ACC112 (cell line): ENCODE results near the gene TMEM238.

ENCODE experiments used
- H2AFZ ChIP-seq: fragments of 200-600 bp; sonication (generic); one replicate; pipeline ENCODE4 v1.6.0; 2017; ENCODE audit warnings: antibody characterized with exemption, low read length; ENCODE audit not compliant: unreplicated experiment
- H3K27ac ChIP-seq: fragments of 200-600 bp; sonication (generic); 2 replicates; pipeline ENCODE4 v1.5.1; 2014; ENCODE audit warnings: low read depth, mild to moderate bottlenecking, antibody characterized with exemption, low read length, moderate library complexity
- H3K27me3 ChIP-seq: fragments of 200-600 bp; sonication (generic); 2 replicates; pipeline ENCODE4 v1.6.1; 2014; ENCODE audit warnings: mild to moderate bottlenecking, antibody characterized with exemption, low read length, moderate library complexity, mixed read lengths; ENCODE audit not compliant: insufficient read depth
- H3K36me3 ChIP-seq: fragments of 200-600 bp; sonication (generic); 2 replicates; pipeline ENCODE4 v1.6.1; 2016; ENCODE audit warnings: mild to moderate bottlenecking, antibody characterized with exemption, low read length, moderate library complexity, mixed read lengths; ENCODE audit not compliant: insufficient read depth
- H3K4me1 ChIP-seq: fragments of 200-600 bp; sonication (generic); one replicate; pipeline ENCODE4 v1.6.1; 2016; ENCODE audit warnings: low read length, mixed read lengths; ENCODE audit not compliant: insufficient read depth, unreplicated experiment, control insufficient read depth
- H3K4me3 ChIP-seq: fragments of 200-600 bp; sonication (generic); 2 replicates; pipeline ENCODE4 v1.5.1; 2014; ENCODE audit warnings: mild to moderate bottlenecking, low read depth, low read length
- H3K79me2 ChIP-seq: fragments of 200-600 bp; sonication (generic); one replicate; pipeline ENCODE4 v1.6.0; 2016; ENCODE audit warnings: low read length; ENCODE audit not compliant: control insufficient read depth, unreplicated experiment, insufficient read depth

The TMEM238 gene

DNA sequence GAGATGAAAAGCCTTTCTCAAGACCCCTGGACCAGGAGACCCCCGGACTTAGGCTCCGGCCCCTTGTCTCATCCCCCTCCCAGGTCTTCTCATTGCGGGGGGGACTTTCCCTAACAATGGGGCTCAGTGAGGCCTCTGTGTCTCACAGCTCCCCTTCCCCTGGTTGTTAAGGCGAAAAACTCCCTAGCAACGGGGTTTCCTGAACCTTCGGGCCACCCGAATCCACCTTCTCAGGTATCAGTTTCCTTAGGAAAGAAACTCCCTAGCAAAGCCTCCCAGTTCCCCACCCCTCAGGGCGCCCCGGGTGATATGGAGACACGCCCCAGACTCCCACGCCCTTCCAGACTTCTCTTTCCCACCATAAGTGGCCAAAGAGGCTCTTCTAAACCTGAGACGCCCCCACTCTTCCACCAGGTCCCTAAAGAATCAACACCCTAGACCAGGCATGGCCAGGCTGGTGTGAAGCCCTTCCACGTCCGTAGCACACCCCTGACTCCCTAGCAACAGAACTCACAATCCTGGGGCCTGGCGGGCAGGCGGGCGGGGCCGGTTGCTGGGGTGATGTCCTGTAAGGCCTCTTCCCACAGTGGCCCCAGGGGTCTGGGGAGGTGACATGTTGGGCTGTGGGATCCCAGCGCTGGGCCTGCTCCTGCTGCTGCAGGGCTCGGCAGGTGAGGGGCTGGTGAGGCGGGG, 7.7 kb downstream of the TMEM238 start, which contains the start of gene TMEM190:
Gene TMEM190 (plus strand): TSS at position 586 of the 693 bp plus-strand sequence. CDS start 28 bp downstream, at position 614.
- H3K27ac ChIP-seq, result no peak within 1 kb of the TSS

DNA sequence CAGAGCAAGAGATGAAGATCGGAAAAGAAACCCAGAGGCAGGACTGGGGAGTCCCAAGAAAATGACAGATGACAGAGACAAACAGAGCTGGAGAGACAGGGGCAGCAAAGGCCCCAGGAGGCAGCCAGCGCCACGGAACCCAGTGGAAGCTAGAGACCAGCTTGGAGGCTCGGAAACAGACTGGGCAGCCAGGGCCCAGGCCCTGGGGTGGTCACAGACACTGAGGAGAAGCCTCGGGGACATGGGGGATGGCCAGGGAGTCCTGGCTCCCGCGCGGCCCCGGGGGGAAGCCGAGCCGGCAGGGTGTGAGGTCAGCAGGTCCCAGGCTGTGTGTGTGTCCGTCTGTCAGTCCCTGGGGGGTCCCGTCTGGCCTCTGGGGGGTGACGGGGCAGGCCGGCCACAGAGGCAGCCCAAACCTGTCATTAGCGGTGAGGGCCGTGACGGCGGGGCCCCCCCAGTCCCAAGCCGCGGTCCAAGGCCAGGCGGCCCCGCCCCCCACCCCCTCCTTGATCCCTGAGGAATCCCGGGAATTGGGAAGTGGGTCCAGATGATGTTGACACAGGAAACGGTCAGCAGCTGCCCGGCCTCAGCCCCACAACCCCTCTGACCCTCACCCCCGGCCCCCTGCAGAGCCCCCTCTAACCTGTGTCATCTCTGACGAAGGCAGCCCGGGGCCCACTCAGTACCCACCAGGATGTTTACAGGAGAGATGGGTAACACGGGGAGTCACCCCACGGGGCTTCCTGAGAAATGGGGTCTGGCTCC, 9.9 kb downstream of the TMEM238 start:
- Histone ChIP-seq H3K79me2 (no peaks in the 10 kb centered on the region), H3K27me3 (no peaks in the 10 kb centered on the region), H2AFZ (no peak overlapping the region), H3K36me3 (no peaks in the 10 kb centered on the region), H3K4me1 (peaks cover 13% of the 10 kb centered on the region), H3K27ac (no peak overlapping the region; the same call in 1 of the 2 replicates), H3K4me3 (no peak overlapping the region)

More for the DNA sequence above, 7.7 kb downstream of the TMEM238 start, which contains the start of gene TMEM190:
- Histone ChIP-seq H3K27me3 (no peaks in the 10 kb centered on the region), H3K4me1 (peaks cover 8% of the 10 kb centered on the region), H3K79me2 (no peaks in the 10 kb centered on the region), H3K4me3 (no peak within 1 kb of the TSS), H2AFZ (no peak within 1 kb of the TSS), H3K36me3 (no peaks in the 10 kb centered on the region)

- no peak overlapping the region for H2AFZ ChIP-seq
- peaks cover 13% of the 10 kb centered on the region for H3K4me1 ChIP-seq
- no peaks in the 10 kb centered on the region for H3K36me3 ChIP-seq
- no peaks in the 10 kb centered on the region for H3K79me2 ChIP-seq
- H3K27ac ChIP-seq, result no peak overlapping the region; the same call in 1 of the 2 replicates
- no peaks in the 10 kb centered on the region for H3K27me3 ChIP-seq
- no peak overlapping the region for H3K4me3 ChIP-seq
Observed at GRCh38 chr19:55373306-55373992, 10.6 kb downstream of the TMEM238 start.

GRCh38 chr19:55372316-55373081, 11.6 kb downstream of the TMEM238 start:
- Histone ChIP-seq H3K4me1 (peaks cover 13% of the 10 kb centered on the region), H3K27ac (no peak overlapping the region), H3K27me3 (no peaks in the 10 kb centered on the region), H3K79me2 (no peaks in the 10 kb centered on the region), H3K36me3 (no peaks in the 10 kb centered on the region), H2AFZ (no peak overlapping the region), H3K4me3 (no peak overlapping the region)

DNA sequence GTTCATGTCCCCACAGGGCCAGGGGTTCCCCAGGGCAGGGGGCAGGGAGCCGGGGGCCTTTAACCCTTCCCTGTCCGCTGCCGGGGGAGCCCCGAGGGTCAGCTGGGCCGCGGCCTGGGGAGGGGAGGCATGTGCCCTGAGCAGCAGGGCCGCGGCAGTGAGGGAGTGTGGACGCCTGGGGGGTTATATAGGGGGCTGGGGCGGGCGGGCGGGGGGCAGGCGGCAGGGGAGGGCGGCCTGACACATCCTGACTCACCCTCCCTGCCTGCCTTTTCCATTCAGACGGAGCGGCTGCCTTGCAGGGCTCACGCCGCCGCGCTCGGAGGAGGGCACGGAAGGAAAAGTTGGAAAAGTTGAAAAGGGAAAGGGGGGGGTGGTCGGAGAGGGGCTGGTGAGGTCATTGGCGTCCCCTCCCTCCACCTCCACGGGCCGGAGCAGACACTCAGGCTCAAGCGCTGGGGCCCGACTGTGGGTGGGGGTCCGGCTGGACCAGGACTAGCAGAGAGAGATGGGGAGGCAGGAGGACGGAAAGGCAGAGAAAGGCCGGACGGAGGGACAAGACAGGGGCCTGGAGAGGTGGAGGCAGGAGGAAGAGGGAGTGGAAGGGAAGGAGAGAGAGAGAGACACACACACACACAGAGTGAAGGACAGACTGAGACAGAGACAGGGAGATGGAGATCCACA, 13.6 kb downstream of the TMEM238 start, which contains the start of gene IL11:
Gene IL11 (minus strand): TSS at position 159 of the 684 bp plus-strand sequence. CDS start 153 bp downstream, at position 6.
- H3K36me3 ChIP-seq, result no peaks in the 10 kb centered on the region
- no peak within 1 kb of the TSS for H2AFZ ChIP-seq
- H3K27ac ChIP-seq, result peak within 1 kb of the TSS; percentile 22; the same call in 1 of the 2 replicates
- peaks cover 13% of the 10 kb centered on the region for H3K4me1 ChIP-seq
- H3K27me3 ChIP-seq, result no peaks in the 10 kb centered on the region
- peak within 1 kb of the TSS; percentile 75 for H3K4me3 ChIP-seq
- no peaks in the 10 kb centered on the region for H3K79me2 ChIP-seq

GRCh38 chr19:55369653-55370304, 14.3 kb downstream of the TMEM238 start:
- Histone ChIP-seq H2AFZ (no peak overlapping the region), H3K4me3 (peak overlapping the region; percentile 75), H3K4me1 (peaks cover 13% of the 10 kb centered on the region), H3K79me2 (no peaks in the 10 kb centered on the region), H3K36me3 (no peaks in the 10 kb centered on the region), H3K27ac (no peak overlapping the region), H3K27me3 (no peaks in the 10 kb centered on the region)

GRCh38 chr19:55368701-55369563, 15.2 kb downstream of the TMEM238 start:
- H3K4me3 ChIP-seq, result peak overlapping the region; percentile 57
- no peaks in the 10 kb centered on the region for H3K79me2 ChIP-seq
- H3K27me3 ChIP-seq, result no peaks in the 10 kb centered on the region

DNA sequence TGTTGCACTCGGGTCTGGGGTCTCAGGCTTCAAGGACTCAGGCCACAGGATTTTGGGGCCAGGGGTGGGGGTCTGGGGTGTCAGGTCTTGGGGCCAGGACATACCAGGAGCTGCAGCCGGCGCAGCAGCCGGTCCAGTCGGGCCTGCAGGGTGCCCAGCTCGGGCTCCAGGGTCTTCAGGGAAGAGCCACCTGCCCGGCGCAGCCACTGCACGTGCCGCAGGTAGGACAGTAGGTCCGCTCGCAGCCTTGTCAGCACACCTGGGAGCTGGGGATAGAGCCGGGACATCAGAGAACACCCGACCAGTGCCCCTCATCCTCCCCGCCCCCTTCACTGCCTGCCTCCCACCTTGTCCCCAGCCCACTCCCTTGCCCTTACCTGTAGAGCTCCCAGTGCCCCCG, 16.0 kb downstream of the TMEM238 start:
- Histone ChIP-seq H3K4me1 (peaks cover 9% of the 10 kb centered on the region), H3K79me2 (no peaks in the 10 kb centered on the region), H3K36me3 (no peaks in the 10 kb centered on the region), H3K4me3 (no peak overlapping the region), H3K27me3 (no peaks in the 10 kb centered on the region), H2AFZ (no peak overlapping the region), H3K27ac (no peak overlapping the region)

More at GRCh38 chr19:55368701-55369563, 15.2 kb downstream of the TMEM238 start:
- no peak overlapping the region for H2AFZ ChIP-seq
- H3K36me3 ChIP-seq, result no peaks in the 10 kb centered on the region
- no peak overlapping the region for H3K27ac ChIP-seq
- H3K4me1 ChIP-seq, result peaks cover 13% of the 10 kb centered on the region

- H3K79me2 ChIP-seq, result no peaks in the 10 kb centered on the region
- H3K36me3 ChIP-seq, result no peaks in the 10 kb centered on the region
- no peak overlapping the region for H2AFZ ChIP-seq
Observed at GRCh38 chr19:55366790-55367189, 17.3 kb downstream of the TMEM238 start.

More at GRCh38 chr19:55366790-55367189, 17.3 kb downstream of the TMEM238 start:
- Histone ChIP-seq H3K4me3 (no peak overlapping the region), H3K4me1 (peaks cover 5% of the 10 kb centered on the region), H3K27ac (no peak overlapping the region), H3K27me3 (no peaks in the 10 kb centered on the region)
